GM18519 (cell line): ENCODE measurements around the gene WWOX.
A peak's percentile ranks its signal among the peaks of the same experiment; 100 is the strongest.

ENCODE experiments used
- ATAC-seq: cut with Tn5 transposase; IDR thresholded peaks from one replicate; pipeline ENCODE4 v1.9.1; 2021; ENCODE audit warnings: mild to moderate bottlenecking, moderate library complexity; ENCODE audit not compliant: unreplicated experiment, low FRiP score

Gene WWOX

GRCh38 chr16:78102865-78103264, 3.4 kb downstream of the WWOX start:
- ATAC-seq: no peak

GRCh38 chr16:78105517-78105916, 6.1 kb downstream of the WWOX start:
- ATAC-seq: no peak

GRCh38 chr16:78106686-78107085, 7.2 kb downstream of the WWOX start:
- no peak for ATAC-seq

GRCh38 chr16:78108451-78108850, 9.0 kb downstream of the WWOX start:
- ATAC-seq: no peak

GRCh38 chr16:78113258-78113657, 13.8 kb downstream of the WWOX start:
- ATAC-seq: no peak

GRCh38 chr16:78115659-78116058, 16.2 kb downstream of the WWOX start:
- ATAC-seq: no peak

- no peak for ATAC-seq
These were observed 17.5 kb downstream of the WWOX start for GRCh38 chr16:78116946-78117345.

GRCh38 chr16:78117391-78117790, 17.9 kb downstream of the WWOX start:
- ATAC-seq: no peak

- ATAC-seq: no peak
These were observed 19.1 kb downstream of the WWOX start for GRCh38 chr16:78118469-78119025.

- peak; percentile 71 for ATAC-seq
These were observed 23.4 kb downstream of the WWOX start for GRCh38 chr16:78122774-78123315.

- no peak for ATAC-seq
These were observed 25.8 kb downstream of the WWOX start for GRCh38 chr16:78125112-78125844.

GRCh38 chr16:78126662-78127061, 27.2 kb downstream of the WWOX start:
- ATAC-seq: no peak

- ATAC-seq: no peak
These were observed 27.7 kb downstream of the WWOX start for GRCh38 chr16:78127130-78127529.

- ATAC-seq: no peak
These were observed 29.5 kb downstream of the WWOX start for GRCh38 chr16:78128913-78129312.

- ATAC-seq: no peak
These were observed 29.9 kb downstream of the WWOX start for GRCh38 chr16:78129349-78129748.

- ATAC-seq: no peak
These were observed 30.7 kb downstream of the WWOX start for GRCh38 chr16:78130083-78130608.

GRCh38 chr16:78130950-78131349, 31.5 kb downstream of the WWOX start:
- no peak for ATAC-seq

- no peak for ATAC-seq
These were observed 34.5 kb downstream of the WWOX start for GRCh38 chr16:78133919-78134318.

GRCh38 chr16:78134944-78135619, 35.6 kb downstream of the WWOX start:
- ATAC-seq: no peak

- no peak for ATAC-seq
These were observed 37.7 kb downstream of the WWOX start for GRCh38 chr16:78137179-78137578.
